COLO668 (cell line): ENCODE results near the gene FLRT1.

Experiments used
- DNase-seq: peaks from one replicate; lab custom pipeline; 2025; ENCODE audit not compliant: unreplicated experiment; lab: John Stamatoyannopoulos, UW

FLRT1 gene

DNA sequence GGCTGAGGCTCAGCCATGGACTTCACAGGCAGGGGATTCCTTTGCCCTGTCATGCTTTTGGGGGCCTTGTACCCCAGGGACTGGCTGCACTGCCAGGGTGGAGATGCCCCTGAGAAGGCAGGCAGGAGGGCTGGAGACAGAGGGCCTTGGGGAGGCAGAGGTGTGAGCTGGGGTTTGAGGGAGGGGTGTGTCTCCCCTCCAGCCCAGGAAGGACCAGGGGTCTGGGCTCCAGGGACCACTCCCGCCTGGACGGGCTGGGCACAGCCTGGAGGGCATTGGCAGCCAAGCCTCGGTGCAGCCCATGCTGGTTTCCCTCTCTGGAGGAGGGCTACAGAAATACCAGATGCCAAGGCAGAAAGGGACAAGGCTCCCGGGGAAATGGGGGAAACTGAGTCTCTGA is 30.0 kb upstream of the FLRT1 start:
- no peak for DNase-seq

DNA sequence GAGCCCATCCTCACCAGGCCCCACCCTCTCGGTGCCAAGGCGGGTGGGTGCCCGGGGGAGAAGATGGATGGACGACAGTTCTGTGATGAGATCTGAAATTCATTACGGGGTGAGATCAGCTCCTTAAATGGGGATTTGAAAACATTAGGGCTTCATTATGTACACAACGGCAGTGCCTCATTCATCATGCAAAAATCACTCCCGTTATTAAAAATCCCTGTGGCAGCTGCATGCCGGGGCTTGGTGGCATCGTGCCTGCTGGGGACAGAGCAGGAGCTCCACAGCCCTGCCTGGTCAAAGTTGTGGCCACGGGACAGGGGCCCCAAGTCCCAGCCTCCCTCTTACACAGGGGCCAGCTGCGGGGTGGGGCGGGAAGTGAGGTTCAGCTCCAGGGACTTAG is 29.3 kb upstream of the FLRT1 start:
- DNase-seq, result no peak

DNA sequence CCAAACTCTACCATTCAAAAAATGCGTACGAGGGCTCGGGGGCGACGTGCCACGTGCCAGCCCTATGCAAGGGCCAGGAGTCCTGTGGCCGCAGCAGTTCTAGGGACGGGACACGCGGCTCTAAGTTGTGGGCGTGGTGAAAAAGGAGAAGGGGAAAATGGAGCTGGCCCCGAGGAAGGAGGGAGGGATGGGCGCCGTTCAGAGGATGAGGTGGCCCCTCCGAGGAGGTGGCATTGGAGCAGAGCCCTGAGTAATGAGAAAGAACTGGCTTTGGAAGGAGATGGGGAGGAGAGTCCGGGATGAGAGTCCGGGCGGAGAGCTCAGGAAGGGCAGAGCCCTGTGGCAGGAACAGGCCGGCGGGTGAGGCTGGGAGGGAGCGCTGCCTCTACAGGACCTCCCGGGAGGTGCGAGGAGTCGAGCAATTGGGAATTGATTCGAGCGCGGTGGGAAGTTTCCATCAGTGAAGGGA is 28.5 kb upstream of the FLRT1 start:
- peak; percentile 40 for DNase-seq

DNA sequence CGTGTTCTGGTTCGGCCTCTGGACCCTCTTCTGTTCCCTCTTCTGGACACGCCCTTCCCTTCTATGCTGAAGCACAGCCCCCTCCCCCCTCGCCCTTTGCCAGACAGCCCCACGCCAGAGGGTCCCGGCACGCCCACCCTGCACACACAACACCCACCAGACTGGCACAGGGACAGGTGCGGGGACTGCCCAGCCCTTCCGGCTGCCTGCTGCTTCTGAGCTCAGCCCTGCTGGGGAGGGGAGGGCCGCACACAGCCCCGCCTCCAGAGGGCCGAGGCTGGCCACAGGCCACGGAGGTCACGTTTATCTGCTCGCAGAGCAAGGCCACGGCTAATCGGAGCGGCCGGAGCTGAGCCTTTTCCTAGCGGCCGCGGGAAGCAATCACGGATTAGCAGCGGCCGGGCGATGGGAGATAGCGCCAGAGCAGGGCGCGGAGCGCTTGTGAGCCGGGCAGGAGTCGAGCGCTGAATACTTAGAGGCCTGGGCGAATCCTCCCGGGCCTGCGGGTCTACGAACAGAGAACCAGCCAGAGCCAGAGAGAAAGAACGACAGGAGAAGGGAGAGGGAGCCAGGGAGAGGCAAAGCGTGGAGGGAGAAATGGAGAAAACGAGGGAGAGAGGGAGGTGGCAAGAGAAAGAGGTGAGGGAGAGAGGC is 28.0 kb upstream of the FLRT1 start:
- peak; percentile 52 for DNase-seq

DNA sequence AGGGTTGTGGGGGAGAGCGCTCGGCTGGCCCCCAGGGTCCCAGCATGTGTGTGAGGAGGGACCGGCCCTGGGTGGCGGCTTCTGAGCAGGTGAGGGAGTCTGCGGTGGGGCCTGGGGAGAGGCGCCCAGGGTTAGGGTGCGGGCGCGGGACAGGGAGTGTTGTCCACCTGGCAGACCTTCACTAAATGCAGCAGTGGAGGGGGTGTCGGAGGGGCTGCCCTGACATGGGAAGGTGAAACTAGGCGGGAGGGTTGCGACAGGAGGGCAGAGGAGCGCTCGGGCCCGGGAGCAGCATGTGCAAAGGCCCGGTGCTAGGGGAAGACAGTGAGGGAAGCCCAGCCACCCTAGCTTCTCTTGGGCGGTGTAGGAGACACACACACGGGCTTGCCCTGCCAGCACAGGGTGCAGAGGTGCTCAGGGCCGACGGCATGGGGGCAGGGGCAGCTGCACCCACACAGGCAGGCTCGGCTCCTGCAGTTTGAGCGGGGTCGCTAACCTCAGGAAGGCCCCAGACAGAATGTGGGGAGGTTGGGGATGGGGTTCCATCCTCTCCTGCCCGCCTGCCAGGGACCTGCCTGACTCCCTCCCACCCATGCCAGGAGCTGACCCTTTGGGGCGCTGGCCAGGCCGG is 27.3 kb upstream of the FLRT1 start:
- no peak for DNase-seq

DNA sequence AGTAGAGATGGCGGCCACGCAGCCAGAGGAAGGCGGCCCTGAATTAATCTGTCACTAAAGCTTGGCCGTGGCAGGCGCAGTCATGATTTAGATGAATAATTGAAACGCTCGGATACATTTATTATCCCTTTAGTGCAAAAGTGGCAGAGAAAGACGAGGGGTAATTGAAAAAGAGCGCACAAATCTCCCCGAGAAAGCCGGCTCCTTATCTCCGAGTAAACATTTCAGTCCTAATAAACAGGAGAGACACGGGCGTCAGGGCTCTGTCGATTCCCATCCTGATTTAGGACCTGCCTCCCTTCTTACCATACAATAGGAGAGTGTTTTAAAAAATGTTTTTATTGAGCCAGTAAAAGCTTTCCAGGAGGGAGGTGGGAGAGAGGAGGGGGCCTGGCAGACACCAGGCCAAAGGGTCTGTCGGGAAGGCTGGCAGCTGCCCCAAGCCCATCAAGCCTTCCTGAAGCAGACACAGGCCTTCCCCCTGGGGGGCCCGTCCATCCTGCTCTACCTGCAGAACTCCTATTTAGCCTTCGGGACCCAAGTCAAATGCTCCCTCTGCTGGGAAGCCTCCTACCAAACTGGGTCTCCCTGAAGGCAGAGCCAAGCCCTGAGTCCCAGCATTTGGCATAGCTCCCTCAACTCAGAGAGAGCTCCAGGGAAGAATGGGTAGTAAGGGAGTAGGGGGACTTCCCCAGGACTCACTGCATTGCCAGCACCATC is 26.7 kb upstream of the FLRT1 start:
- DNase-seq, result no peak

DNA sequence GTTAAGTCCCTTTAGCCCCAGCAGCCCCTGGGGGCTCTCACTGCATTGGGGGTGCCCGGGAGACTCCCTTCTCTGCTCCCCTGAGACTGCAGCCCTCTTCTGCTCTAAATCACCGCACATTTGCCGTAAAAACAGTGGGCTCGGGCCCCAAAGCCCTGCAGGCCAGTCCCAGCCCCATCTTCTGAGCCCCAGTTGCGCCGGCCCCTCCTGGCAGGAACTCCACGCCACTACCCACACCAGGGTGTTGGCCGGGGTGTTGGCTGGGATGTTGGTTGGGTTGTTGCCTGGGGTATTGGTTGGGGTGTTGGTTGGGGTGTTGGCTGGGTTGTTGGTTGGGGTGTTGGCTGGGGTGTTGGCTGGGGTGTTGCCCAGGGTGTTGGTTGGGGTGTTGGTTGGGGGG is 26.0 kb upstream of the FLRT1 start:
- DNase-seq, result no peak

DNA sequence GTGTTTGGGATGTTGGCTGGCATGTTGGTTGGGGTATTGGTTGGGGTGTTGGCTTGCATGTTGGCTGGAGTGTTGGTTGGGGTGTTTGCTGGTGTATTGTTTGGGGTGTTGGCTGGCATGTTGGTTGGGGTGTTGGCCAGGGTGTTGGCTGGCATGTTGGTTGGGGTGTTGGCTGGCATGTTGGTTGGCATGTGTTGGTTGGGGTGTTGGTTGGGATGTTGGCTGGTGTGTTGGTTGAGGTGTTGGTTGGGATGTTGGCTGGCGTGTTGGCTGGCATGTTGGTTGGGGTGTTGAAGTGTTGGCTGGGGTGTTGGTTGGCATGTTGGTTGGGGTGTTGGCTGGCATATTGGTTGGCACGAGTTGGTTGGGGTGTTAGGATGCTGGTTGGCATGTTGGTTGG is 24.9 kb upstream of the FLRT1 start:
- no peak for DNase-seq

DNA sequence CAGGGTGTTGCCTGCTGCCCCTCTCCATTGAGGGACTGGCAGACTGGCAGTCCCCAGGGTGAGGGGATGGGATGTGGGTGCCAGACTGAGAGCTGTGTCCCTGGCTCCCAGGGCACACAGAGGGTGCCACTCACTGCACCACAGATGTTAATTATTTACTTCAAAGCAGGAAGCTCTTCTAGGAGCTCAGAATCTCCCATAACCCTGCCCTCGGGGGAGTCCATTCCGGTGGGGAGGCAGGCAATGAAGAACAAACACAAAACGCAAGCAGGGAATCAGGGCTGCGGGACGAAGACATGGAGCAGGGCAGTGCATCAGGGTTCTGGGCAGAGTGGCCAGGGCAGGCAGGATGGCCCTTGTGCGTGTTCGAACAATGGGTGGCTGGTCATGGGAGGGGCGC is 24.4 kb upstream of the FLRT1 start:
- no peak for DNase-seq

DNA sequence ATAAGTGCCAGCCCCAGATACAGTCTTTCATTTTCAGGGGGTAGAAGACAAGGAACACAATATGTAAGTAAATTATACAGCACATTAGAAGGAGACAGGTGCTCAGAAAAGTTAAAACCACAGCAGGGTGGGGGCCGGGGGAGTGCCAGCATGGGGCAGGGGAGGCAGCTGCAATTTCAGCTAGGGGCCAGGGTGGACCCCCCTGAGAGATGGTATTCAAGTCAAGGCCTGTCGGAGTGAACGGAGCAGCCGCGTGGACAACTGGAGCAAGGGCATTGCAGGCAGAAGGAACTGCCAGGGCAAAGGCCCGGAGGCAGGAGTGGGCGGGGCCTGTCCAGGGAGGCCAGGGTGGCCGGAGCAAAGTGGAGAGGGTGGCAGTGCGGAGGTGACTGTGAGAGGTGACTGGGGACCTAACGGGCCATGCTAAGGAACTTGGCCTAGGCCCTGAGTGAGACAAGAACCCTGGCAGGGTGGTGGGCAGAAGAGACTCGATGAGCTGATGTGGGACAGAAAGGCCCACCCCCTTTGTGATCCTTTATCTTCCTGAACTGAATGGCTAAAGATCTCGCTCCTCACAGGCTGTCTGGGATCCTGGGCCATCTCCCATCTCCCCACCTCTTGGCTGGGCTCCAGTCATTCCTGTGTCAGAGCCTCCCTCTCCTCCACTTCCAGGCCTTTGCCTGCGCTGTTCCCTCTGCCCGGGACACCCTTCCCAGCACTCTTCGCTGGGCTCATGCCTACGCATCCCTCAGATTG is 22.4 kb upstream of the FLRT1 start:
- no peak for DNase-seq

DNA sequence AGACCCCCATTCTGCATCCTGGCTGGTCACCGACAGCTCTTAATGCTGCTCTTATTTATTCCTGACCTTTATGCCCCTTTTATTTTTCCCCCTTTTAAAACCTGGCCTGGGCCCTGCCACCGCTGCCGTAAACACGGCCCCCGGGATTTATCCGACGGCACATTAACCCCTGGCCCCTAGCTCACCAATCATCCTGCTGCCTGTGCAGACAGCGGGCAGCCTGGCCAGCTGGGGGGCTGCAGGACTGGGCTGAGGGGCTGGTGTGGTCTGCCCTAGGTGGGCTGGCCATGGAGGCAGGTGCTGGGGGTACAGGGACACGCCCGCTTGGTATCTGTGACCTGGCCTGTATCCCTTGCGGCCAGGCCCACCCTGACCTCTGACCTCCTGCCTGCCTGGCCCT is 21.4 kb upstream of the FLRT1 start:
- no peak for DNase-seq

DNA sequence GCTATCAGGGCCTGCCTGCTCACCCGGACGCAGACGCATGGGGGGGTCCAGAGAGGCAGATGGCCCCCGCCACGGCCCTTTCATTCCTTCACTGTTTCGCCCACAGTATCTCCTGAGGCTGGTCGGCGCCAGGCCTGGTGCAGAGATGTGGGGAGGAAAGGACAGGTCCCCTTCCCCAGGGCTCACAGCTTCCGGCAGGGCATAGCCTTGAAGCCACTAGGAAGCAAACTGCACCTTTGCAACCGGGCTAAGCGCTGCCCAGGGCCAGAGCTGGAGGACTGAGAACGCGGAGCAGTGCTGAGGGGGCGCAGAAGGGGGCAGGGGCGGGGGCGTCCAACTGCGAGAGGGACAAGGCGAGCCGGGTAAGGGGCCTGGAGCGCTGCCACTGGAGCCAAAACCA is 20.2 kb upstream of the FLRT1 start:
- no peak for DNase-seq

DNA sequence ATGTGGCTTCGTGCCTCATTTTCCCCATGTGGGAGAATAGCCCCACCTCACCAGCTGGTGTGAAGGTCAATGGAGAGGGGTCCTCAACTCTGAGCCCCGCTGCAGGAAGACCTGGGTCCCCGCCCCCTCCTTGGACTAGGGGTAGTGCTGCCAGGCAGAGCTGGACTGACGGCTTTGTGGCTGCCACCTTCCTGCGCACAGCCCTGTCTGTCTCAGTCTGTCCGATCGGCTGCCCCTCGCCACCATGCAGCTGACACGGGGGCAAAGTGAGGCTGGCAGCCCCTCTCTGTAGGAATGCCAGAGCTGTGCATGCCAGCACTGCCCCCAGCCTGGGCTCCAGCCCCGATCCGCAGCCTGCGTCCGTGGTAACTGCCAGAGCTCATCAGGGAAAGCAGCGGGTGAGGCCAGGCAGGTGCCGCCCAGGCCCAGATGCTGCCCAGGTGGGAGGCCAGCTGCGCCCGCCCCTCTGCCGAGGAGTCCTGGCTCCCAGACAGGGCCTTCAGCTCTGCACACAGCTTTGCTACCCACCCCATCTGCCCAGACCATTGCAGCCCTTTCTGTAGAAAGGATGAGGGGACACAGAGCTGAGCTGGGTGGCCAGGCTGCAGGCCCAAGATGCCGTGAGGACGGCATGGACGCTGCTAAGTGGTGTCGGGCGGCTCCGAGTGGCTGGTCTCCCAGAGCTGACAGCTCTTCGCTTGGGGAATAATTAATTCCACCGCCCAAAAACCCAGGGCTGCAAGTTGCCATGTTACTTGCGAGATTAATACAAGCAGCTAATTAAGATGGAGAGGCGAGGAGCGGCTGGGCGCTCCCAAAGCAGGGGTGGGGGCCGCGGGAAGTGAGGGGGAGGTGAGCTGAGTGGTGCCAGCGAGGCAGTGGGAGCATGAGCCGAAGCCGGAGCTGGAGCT is 19.5 kb upstream of the FLRT1 start:
- DNase-seq, result no peak

DNA sequence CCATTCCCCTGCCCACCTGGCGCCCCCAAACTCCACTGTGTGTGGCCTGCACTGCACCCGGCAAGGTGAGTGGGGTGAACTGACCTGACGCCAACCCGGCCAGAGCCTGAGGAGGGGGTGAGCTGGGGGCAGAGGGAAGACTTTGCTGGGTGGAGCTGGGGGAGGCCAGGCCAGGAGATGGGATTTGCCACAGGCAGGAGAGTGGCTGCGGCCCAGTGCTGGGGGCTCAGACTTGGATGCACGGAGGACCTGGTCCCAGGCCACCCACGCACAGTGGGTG is 17.8 kb upstream of the FLRT1 start:
- no peak for DNase-seq

DNA sequence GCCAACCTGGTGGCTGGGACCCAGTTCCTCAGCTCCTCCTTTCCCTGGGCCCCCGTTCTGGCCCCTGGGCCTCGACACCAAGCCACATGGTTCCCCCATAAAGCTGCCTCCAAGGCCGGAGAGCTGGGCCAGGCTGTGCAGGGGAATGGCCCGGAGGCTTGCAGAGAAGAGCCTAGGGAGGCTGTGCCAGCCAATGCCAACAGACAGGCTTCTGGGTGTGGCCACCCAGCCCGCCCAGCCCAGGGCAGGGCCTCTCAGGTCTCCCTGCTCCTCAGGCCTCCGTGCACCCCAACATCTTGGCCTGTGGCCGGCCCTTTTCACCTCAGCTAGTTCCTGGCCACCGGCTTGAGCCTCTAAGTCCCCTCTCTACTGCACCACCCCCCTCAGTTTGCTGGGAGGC is 17.4 kb upstream of the FLRT1 start:
- DNase-seq, result no peak

DNA sequence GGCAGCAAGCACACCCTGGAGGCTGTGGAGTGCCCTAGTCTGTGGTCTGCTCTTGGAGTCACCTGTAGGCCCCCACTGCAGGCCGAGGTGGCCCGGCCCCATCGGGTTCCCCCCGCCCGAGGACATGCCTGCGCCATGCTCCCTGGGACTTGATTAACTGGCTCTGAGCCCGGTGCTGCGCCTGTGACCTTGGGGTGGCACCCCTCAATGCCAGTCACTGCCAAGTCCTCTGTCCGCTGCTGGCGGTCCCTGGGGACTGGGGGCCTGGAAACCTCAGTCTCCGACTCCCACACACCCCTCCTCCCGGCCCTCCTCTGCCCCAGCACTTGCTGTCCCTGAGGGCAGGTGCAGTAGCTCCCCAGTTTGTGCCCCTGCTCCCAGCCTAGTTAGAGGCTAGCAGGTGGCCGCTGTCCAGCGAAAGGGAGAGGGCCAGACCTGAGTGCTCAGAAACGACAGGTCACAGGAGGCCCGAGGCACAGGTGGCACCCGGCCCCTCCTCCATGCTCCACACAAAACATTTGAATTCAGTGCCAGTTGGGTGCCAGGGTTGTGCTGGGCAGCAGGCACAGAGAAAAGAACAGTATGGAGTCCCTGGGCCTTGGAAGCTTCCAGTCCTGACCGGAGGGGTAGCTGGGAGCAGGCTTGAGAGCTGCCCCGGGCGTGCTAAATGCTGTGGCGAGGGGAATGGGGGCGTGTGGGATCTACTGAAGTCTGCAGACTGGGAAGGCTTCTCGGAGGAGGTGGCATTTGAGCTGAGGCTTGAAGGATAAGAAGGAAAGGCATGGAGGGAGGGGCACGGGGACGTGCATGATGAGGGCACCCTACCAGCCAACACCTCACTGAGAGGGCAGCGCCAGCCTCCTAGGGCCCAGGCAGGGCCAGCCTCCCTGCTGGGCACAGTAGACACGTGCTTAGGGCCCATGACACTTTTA is 16.4 kb upstream of the FLRT1 start:
- DNase-seq, result no peak

DNA sequence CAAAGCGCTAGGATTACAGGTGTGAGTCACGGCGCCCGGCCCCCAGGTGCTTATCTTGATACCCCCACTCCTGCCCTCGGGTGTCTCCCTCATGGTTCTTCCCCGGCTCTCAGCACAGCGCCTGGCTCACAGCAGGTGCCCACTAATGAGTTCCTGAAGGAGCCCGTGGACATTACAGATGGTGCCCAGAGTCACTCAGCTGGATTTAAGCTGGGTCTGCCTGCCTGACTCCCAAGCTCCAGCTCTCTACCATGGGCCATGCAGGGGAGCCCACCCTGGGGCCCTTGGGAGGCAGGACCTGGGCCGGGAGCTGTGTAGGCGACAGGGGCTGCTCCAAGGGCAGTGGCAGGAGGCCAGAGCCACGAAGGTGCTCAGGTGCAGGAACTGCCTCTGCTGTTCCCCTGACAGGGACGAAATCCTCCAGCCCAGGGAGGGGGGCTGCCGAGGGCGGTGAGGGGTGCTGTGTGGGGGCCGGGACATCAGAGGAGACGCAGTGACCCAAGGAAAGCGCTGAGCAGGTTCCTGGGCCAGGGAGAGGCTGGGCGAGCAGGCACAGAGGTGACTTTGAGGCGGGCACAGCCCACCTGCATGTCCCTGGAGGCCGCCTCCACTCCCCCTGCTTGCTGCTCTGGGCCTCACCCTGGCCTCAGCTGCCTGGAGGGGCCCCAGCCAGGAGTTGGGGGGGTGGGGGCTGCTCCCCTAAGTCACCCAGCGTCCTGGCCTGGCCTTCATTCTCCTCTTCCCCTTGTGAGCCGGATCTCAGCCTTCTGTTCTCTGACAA is 14.6 kb upstream of the FLRT1 start:
- DNase-seq, result no peak

DNA sequence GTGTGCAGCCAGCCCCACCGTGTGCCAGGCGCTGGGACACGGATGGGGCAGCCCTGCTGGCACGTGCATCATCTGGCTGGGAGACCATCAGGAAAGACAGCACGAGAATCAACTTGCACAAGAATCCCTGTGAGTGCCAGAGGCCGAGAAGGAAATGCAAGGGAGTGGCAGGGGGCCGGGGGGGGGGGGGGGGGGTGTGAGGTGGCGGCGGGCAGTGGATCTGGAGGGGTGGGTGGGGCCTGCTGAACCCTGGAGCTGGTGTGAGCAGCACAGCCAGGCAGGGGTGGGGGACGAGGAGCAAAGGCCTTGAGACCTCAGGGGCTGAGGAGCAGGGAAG is 14.0 kb upstream of the FLRT1 start:
- DNase-seq, result no peak

DNA sequence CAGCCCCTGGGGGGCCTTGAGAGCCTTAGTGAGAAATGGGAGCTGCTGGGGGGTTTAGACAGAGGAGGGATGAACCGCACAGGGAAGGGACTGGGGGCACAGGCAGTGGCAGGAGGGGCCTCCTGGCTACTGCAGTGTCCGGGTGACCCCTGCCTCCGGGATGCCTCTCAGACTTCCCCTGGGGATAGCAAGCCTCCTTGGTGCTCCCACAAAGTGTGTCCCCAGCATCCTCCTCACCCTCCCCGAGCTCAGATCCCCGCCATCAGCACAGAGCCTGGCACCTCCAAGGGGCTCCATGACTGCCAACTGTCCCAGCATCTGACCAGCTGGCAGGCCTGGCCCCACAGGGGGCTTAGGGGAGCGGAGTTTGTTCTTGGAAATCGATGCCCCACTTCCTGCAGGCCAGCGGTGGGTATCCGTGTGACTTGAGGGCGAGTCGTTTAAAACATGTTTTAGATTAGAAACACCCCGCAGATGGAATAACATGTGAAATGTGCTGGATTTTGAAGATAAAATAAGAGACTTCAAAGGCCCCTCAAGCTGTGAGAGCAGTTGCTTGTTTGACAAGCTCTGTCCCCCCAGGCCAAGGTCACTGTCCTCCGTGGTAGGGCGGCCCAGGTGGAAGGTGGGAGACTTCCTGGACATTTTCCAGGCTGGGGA is 13.5 kb upstream of the FLRT1 start:
- DNase-seq, result no peak
